H9 (cell line): ENCODE data around the gene TUBGCP6. TPM values are rescaled to one million over a fixed set of nuclear protein-coding genes. Genes with fewer than 3 reads are reported as not detected.

Experiments used
- DNase-seq: peaks from one replicate; pipeline ENCODE4 v3.0.0-alpha.2; 2017
- H2AFZ ChIP-seq: one replicate; pipeline ENCODE4 v1.6.1; 2013; ENCODE audit warnings: mild to moderate bottlenecking, low read length, control low read depth, moderate library complexity
- H2AK5ac ChIP-seq: 2 replicates; pipeline ENCODE4 v1.6.1; 2013; ENCODE audit warnings: low read length, control low read depth, mixed read lengths; ENCODE audit not compliant: insufficient read length
- H2BK120ac ChIP-seq: one replicate; pipeline ENCODE4 v1.6.1; 2013; ENCODE audit warnings: low read depth, mild to moderate bottlenecking, low read length, control low read depth, inconsistent platforms; ENCODE audit not compliant: poor library complexity, severe bottlenecking
- H2BK12ac ChIP-seq: 2 replicates; pipeline ENCODE4 v1.6.1; 2013; ENCODE audit warnings: low read length, control low read depth, mixed read lengths, low read depth; ENCODE audit not compliant: insufficient read length
- H2BK15ac ChIP-seq: 2 replicates; pipeline ENCODE4 v1.6.1; 2013; ENCODE audit warnings: low read depth, low read length, control low read depth
- H2BK20ac ChIP-seq: one replicate; pipeline ENCODE4 v1.6.1; 2013; ENCODE audit warnings: low read depth, mild to moderate bottlenecking, low read length, control low read depth, inconsistent platforms; ENCODE audit not compliant: poor library complexity, severe bottlenecking
- H2BK5ac ChIP-seq: 2 replicates; pipeline ENCODE4 v1.6.1; 2013; ENCODE audit warnings: low read length, control low read depth, mixed read lengths; ENCODE audit not compliant: insufficient read length
- H3K14ac ChIP-seq: 2 replicates; pipeline ENCODE4 v1.6.1; 2013; ENCODE audit warnings: low read length, control low read depth; ENCODE audit not compliant: insufficient read depth
- H3K18ac ChIP-seq: 2 replicates; pipeline ENCODE4 v1.6.1; 2013; ENCODE audit warnings: low read depth, mild to moderate bottlenecking, mixed read lengths, low read length, control low read depth; ENCODE audit not compliant: insufficient read length
- H3K23ac ChIP-seq: 2 replicates; pipeline ENCODE4 v1.6.1; 2013; ENCODE audit warnings: low read length, control low read depth, mixed read lengths, low read depth; ENCODE audit not compliant: insufficient read length
- H3K23me2 ChIP-seq: 2 replicates; pipeline ENCODE4 v1.6.1; 2013; ENCODE audit warnings: low read depth, mild to moderate bottlenecking, mixed read lengths, low read length, control low read depth; ENCODE audit not compliant: insufficient read length, poor library complexity, severe bottlenecking
- H3K27ac ChIP-seq: 2 replicates; pipeline ENCODE4 v1.5.1; 2013; ENCODE audit warnings: low read length, control low read depth, mixed read lengths, low read depth; ENCODE audit not compliant: insufficient read length
- H3K27me3 ChIP-seq: 2 replicates; pipeline ENCODE4 v1.6.1; 2013; ENCODE audit warnings: low read length, control low read depth, inconsistent platforms; ENCODE audit not compliant: insufficient read depth
- H3K4ac ChIP-seq: 2 replicates; pipeline ENCODE4 v1.6.1; 2013; ENCODE audit warnings: low read depth, mild to moderate bottlenecking, control low read depth, inconsistent platforms, low read length, moderate library complexity
- H3K4me1 ChIP-seq: 2 replicates; pipeline ENCODE4 v1.6.1; 2013; ENCODE audit warnings: low read length, control low read depth, inconsistent platforms; ENCODE audit not compliant: insufficient read depth
- H3K4me2 ChIP-seq: 2 replicates; pipeline ENCODE4 v1.6.1; 2013; ENCODE audit warnings: low read length, control low read depth, mixed read lengths; ENCODE audit not compliant: insufficient read length, insufficient read depth
- H3K56ac ChIP-seq: 2 replicates; pipeline ENCODE4 v1.6.1; 2013; ENCODE audit warnings: low read depth, mild to moderate bottlenecking, mixed read lengths, low read length, control low read depth; ENCODE audit not compliant: insufficient read length
- H3K79me1 ChIP-seq: 2 replicates; pipeline ENCODE4 v1.6.1; 2013; ENCODE audit warnings: low read depth, mild to moderate bottlenecking, moderate library complexity, low read length, control low read depth, inconsistent platforms; ENCODE audit not compliant: insufficient read depth, poor library complexity, severe bottlenecking
- H3K79me2 ChIP-seq: 2 replicates; pipeline ENCODE4 v1.6.1; 2013; ENCODE audit warnings: low read length, control low read depth, inconsistent platforms; ENCODE audit not compliant: insufficient read depth
- H3K9ac ChIP-seq: 2 replicates; pipeline ENCODE4 v1.6.1; 2013; ENCODE audit warnings: low read length, control low read depth, mixed read lengths; ENCODE audit not compliant: insufficient read length; ENCODE audit errors: extremely low read depth
- H3K9me3 ChIP-seq: one replicate; pipeline ENCODE4 v1.6.1; 2013; ENCODE audit warnings: low read depth, low read length, inconsistent platforms; ENCODE audit not compliant: control insufficient read depth
- H3T11ph ChIP-seq: one replicate; pipeline ENCODE4 v1.6.1; 2013; ENCODE audit warnings: mild to moderate bottlenecking, low read length, control low read depth, inconsistent platforms
- H4K20me1 ChIP-seq: one replicate; pipeline ENCODE4 v1.6.1; 2013; ENCODE audit not compliant: control insufficient read depth, insufficient read length, insufficient read depth
- H4K5ac ChIP-seq: 2 replicates; pipeline ENCODE4 v1.6.1; 2013; ENCODE audit warnings: low read depth, mild to moderate bottlenecking, mixed read lengths, low read length, control low read depth; ENCODE audit not compliant: insufficient read length
- H4K8ac ChIP-seq: replicated peaks from 2 replicates; pipeline ENCODE4 v1.6.1; 2013; ENCODE audit warnings: low read length, control low read depth, mixed read lengths, low read depth; ENCODE audit not compliant: insufficient read length
- H4K91ac ChIP-seq: 2 replicates; pipeline ENCODE4 v1.6.1; 2013; ENCODE audit warnings: low read depth, mild to moderate bottlenecking, moderate library complexity, mixed read lengths, low read length, control low read depth; ENCODE audit not compliant: insufficient read length
- H3K27ac Mint-ChIP-seq, 3 experiments: 2 replicates in 2 of 3; 3 replicates in 1 of 3; pipeline ENCODE4 v1.8.0; 2020 to 2021; ENCODE audit warnings: mixed read lengths in 3 of 3, mild to moderate bottlenecking in 1 of 3, moderate library complexity in 1 of 3
- H3K27me3 Mint-ChIP-seq: 2 replicates; pipeline ENCODE4 v1.8.0; 2021; ENCODE audit warnings: low read depth, mild to moderate bottlenecking, moderate library complexity, mixed read lengths
- H3K36me3 Mint-ChIP-seq, 3 experiments: 2 replicates in 2 of 3; 3 replicates in 1 of 3; pipeline ENCODE4 v1.8.0; 2020 to 2021; ENCODE audit warnings: low read depth in 3 of 3, mixed read lengths in 3 of 3; ENCODE audit not compliant: insufficient read depth in 1 of 3
- H3K4me1 Mint-ChIP-seq, 2 experiments: 2 replicates each; pipeline ENCODE4 v1.8.0; 2020; ENCODE audit warnings: mixed read lengths in 2 of 2
- H3K4me3 Mint-ChIP-seq, 2 experiments: 2 replicates in 1 of 2; 3 replicates in 1 of 2; pipeline ENCODE4 v1.8.0; 2020 to 2021; ENCODE audit warnings: mild to moderate bottlenecking in 2 of 2, mixed read lengths in 2 of 2, moderate library complexity in 1 of 2
- H3K9me3 Mint-ChIP-seq, 2 experiments: 2 replicates in 1 of 2; 3 replicates in 1 of 2; pipeline ENCODE4 v1.8.0; 2020; ENCODE audit warnings: mild to moderate bottlenecking in 2 of 2, mixed read lengths in 2 of 2, moderate library complexity in 1 of 2
- WGBS: extraction: QIAGEN DNeasy Blood & Tissue Kit; methylation state at CpG from one replicate; pipeline ENCODE4 v1.1.7; 2013; ENCODE audit warnings: missing lambda C conversion rate, low lambda C conversion rate, mixed read lengths; ENCODE audit not compliant: insufficient read length; ENCODE audit errors: extremely low coverage; 5-methylcytosine and 5-hydroxymethylcytosine counted together
- total RNA-seq: library from RNA; stranded (reverse); gene quantifications from 2 replicates; pipeline ENCODE4 v1.2.1, GENCODE V29; 2021
- TF ChIP-seq, protein P1 (sequence below): fragments of 200-600 bp; sonication (generic); conservative IDR thresholded peaks from 3 replicates; pipeline ENCODE4 v1.8.0; 2021; ENCODE audit warnings: antibody characterized with exemption, mild to moderate bottlenecking

The TUBGCP6 gene
- total RNA-seq, 1 experiment from 2014 or later, result 29.0 TPM

- Histone ChIP-seq H3K18ac (no peak overlapping the region), H3K9ac (no peak overlapping the region), H3K56ac (no peak overlapping the region), H2BK15ac (no peak overlapping the region), H4K91ac (no peak overlapping the region), H2AFZ (no peak overlapping the region), H3K27me3 (peaks cover 1% of the 10 kb centered on the region; the same call in 1 of the 2 replicates), H4K8ac (no peak overlapping the region), H2BK5ac (no peak overlapping the region), H2BK20ac (no peak overlapping the region), H3K27ac (no peak overlapping the region), H4K20me1 (no peaks in the 10 kb centered on the region), H3K79me2 (no peaks in the 10 kb centered on the region), H3K23me2 (peaks cover 8% of the 10 kb centered on the region), H3T11ph (no peak overlapping the region), H3K9me3 (no peaks in the 10 kb centered on the region), H4K5ac (no peak overlapping the region), H3K4me1 (no peaks in the 10 kb centered on the region), H2BK120ac (no peak overlapping the region), H3K4me2 (no peak overlapping the region), H3K14ac (no peak overlapping the region), H2BK12ac (no peak overlapping the region), H3K79me1 (no peaks in the 10 kb centered on the region), H2AK5ac (no peak overlapping the region), H3K23ac (no peak overlapping the region), H3K4ac (no peak overlapping the region)
- Mint-ChIP-seq H3K4me1 (peaks cover 8 to 12% of the 10 kb centered on the region in 2 experiments), H3K9me3 (peaks cover 2 to 3% of the 10 kb centered on the region in 2 experiments; a peak in 2 of 5 replicates), H3K27ac (no peak overlapping the region; a peak in 1 of 7 replicates), H3K27me3 (peaks cover 68% of the 10 kb centered on the region), H3K4me3 (no peak overlapping the region), H3K36me3 (no peaks in the 10 kb centered on the region)
- DNase-seq, result no peak
- no CpG with 5 or more reads among the region's 9 CpGs for WGBS
- TF ChIP-seq, protein P1, sequence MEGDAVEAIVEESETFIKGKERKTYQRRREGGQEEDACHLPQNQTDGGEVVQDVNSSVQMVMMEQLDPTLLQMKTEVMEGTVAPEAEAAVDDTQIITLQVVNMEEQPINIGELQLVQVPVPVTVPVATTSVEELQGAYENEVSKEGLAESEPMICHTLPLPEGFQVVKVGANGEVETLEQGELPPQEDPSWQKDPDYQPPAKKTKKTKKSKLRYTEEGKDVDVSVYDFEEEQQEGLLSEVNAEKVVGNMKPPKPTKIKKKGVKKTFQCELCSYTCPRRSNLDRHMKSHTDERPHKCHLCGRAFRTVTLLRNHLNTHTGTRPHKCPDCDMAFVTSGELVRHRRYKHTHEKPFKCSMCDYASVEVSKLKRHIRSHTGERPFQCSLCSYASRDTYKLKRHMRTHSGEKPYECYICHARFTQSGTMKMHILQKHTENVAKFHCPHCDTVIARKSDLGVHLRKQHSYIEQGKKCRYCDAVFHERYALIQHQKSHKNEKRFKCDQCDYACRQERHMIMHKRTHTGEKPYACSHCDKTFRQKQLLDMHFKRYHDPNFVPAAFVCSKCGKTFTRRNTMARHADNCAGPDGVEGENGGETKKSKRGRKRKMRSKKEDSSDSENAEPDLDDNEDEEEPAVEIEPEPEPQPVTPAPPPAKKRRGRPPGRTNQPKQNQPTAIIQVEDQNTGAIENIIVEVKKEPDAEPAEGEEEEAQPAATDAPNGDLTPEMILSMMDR, result no peak
Measured at GRCh38 chr22:50262973-50263617, 18.3 kb upstream of the TUBGCP6 start.
